HepG2 (cell line): ENCODE data around the gene CCND1. TPM values are rescaled to one million over a fixed set of nuclear protein-coding genes. Genes with fewer than 3 reads are reported as not detected.

ENCODE experiments used
- DPF2 ChIP-seq: sonication (generic); formaldehyde crosslinking; IDR thresholded peaks from 2 replicates; pipeline ENCODE4 v1.4.0; 2020; ENCODE audit warnings: mild to moderate bottlenecking, low read depth, missing genetic modification reagents, borderline replicate concordance
- ELF4 ChIP-seq: sonication (generic); formaldehyde crosslinking; IDR thresholded peaks from 2 replicates; pipeline ENCODE4 v1.5.0; 2020; ENCODE audit warnings: missing genetic modification reagents, mild to moderate bottlenecking, moderate library complexity, borderline replicate concordance
- FOXJ3 ChIP-seq: sonication (generic); formaldehyde crosslinking; IDR thresholded peaks from 2 replicates; pipeline ENCODE4 v1.4.0; 2020; ENCODE audit warnings: missing genetic modification reagents, mild to moderate bottlenecking, borderline replicate concordance
- MTA3 ChIP-seq: sonication (generic); formaldehyde crosslinking; IDR thresholded peaks from 2 replicates; pipeline ENCODE4 v1.4.0; 2020; ENCODE audit warnings: missing genetic modification reagents
- MXI1 ChIP-seq: IDR thresholded peaks from 3 replicates; pipeline ENCODE4 v1.6.1; 2012; ENCODE audit warnings: low read depth, low read length, inconsistent platforms, borderline replicate concordance
- NKX3-1 ChIP-seq: sonication (generic); formaldehyde crosslinking; IDR thresholded peaks from 2 replicates; pipeline ENCODE4 v1.5.0; 2020; ENCODE audit warnings: missing genetic modification reagents
- POLR2G ChIP-seq: fragments of 200-400 bp; formaldehyde crosslinking; IDR thresholded peaks from 2 replicates; pipeline ENCODE4 v1.6.1; 2018; ENCODE audit warnings: mild to moderate bottlenecking, low read depth, low read length, moderate library complexity
- RERE ChIP-seq: IDR thresholded peaks from 2 replicates; pipeline ENCODE4 v1.6.1; 2016; ENCODE audit warnings: low read depth, missing genetic modification reagents, missing compliant biosample characterization
- SOX6 ChIP-seq, 2 experiments: fragments of 450-650 bp in 1 of 2; sonication (generic) in 1 of 2; formaldehyde crosslinking in 1 of 2; IDR thresholded peaks; 2 replicates each; pipeline versions ENCODE4 v1.4.0 to v1.6.1; 2017 to 2020; ENCODE audit warnings: antibody characterized with exemption in 1 of 2, mild to moderate bottlenecking in 1 of 2, missing genetic modification reagents in 1 of 2
- ZBTB39 ChIP-seq: sonication (generic); formaldehyde crosslinking; IDR thresholded peaks from 2 replicates; pipeline ENCODE4 v1.5.0; 2020; ENCODE audit warnings: missing genetic modification reagents
- ZC3H13 ChIP-seq: sonication (generic); formaldehyde crosslinking; IDR thresholded peaks from 2 replicates; pipeline ENCODE4 v1.8.1; 2023; ENCODE audit warnings: mild to moderate bottlenecking, missing genetic modification reagents, moderate library complexity
- ZFP41 ChIP-seq: sonication (generic); formaldehyde crosslinking; IDR thresholded peaks from 2 replicates; pipeline ENCODE4 v1.4.0; 2020; ENCODE audit warnings: mild to moderate bottlenecking, missing genetic modification reagents, borderline replicate concordance
- ZNF136 ChIP-seq: sonication (generic); formaldehyde crosslinking; IDR thresholded peaks from 2 replicates; pipeline ENCODE4 v1.8.1; 2022; ENCODE audit warnings: low read depth, mild to moderate bottlenecking, moderate library complexity, missing genetic modification reagents
- ZNF503 ChIP-seq: sonication (generic); formaldehyde crosslinking; IDR thresholded peaks from 2 replicates; pipeline ENCODE4 v1.4.0; 2020; ENCODE audit warnings: missing genetic modification reagents
- ZNF687 ChIP-seq: sonication (generic); formaldehyde crosslinking; IDR thresholded peaks from 2 replicates; pipeline ENCODE4 v1.5.1; 2020; ENCODE audit warnings: mild to moderate bottlenecking, missing genetic modification reagents, moderate library complexity
- polyA plus RNA-seq, 8 experiments: library from polyadenylated mRNA; depleted of rRNA in 3 of 8; stranded (reverse) in 7 of 8; unstranded in 1 of 8; fragments of >200 nt; fragmentation: Illumina TruSeq in 4 of 8; extraction: Trizol in 4 of 8; gene quantifications; 2 replicates each; pipeline versions ENCODE4 v1.2.1 to v1.2.3, GENCODE V29; 2011 to 2016; ENCODE audit warnings: low read depth in 4 of 8, missing spikeins in 1 of 8, mixed read lengths in 1 of 8; ENCODE audit not compliant: insufficient read depth in 1 of 8
- total RNA-seq, 5 experiments: library from RNA; depleted of rRNA; stranded (reverse); fragments of >200 nt; fragmentation: Illumina TruSeq; extraction: Trizol; gene quantifications; 2 replicates each; pipeline ENCODE4 v1.2.3, GENCODE V29; 2016; ENCODE audit warnings: low read depth in 1 of 5

Gene CCND1
- total and polyA plus RNA-seq, 2 of the 13 experiments (the other 11 are each of a cell fraction or from before 2014, with no cell fraction given), result 107 to 136 TPM

GRCh38 chr11:69702239-69702691 lies 61.3 kb downstream of the CCND1 start (continued):
- no peak for TF ChIP-seq ZFP41 (CRISPR knock-in tag)
- TF ChIP-seq MTA3 (CRISPR knock-in tag), result no peak
- no peak for TF ChIP-seq SOX6 (IDR thresholded peaks at IDR 0.05)
- TF ChIP-seq SOX6 (CRISPR knock-in tag; IDR thresholded peaks at IDR 0.05), result peak; percentile 88
- peak; percentile 80 for TF ChIP-seq ZNF687 (CRISPR knock-in tag)
- TF ChIP-seq ZC3H13 (CRISPR knock-in tag), result no peak
- TF ChIP-seq RERE (CRISPR knock-in tag), result 0 out of 2 replicates have a peak, but pooled peaks have one; percentile 22
- no peak for TF ChIP-seq ELF4
- no peak for TF ChIP-seq FOXJ3
- TF ChIP-seq DPF2 (CRISPR knock-in tag), result peak; percentile 44; the same call in 1 of the 2 replicates
- no peak for TF ChIP-seq ZBTB39
- peak; percentile 76; the same call in 1 of the 2 replicates for TF ChIP-seq ZNF503 (CRISPR knock-in tag)
- TF ChIP-seq NKX3-1 (CRISPR knock-in tag), result no peak
- no peak; the same call in 2 of the 3 replicates for TF ChIP-seq MXI1
- TF ChIP-seq POLR2G, result peak; percentile 41; the same call in 1 of the 2 replicates
- no peak for TF ChIP-seq ZNF136 (CRISPR knock-in tag)
